Psoas muscle (tissue), 8 donors: ENCODE measurements around the gene CAMK2B. TPM values are rescaled to one million over a fixed set of nuclear protein-coding genes. Genes with fewer than 3 reads are reported as not detected.

Experiments used
- ATAC-seq, 4 donors: fragments of 200-7000 bp; cut with Tn5 transposase; one replicate each; pipeline ENCODE4 v1.9.1; 2020; ENCODE audit warnings: moderate library complexity in 3 of 4, mild to moderate bottlenecking in 2 of 4
- DNase-seq, 2 donors: peaks; one replicate each; pipeline ENCODE4 v3.0.0-alpha.2; 2020
- H3K27ac ChIP-seq: fragments of 200-600 bp; one replicate; pipeline ENCODE4 v1.8.0; 2022
- H3K27me3 ChIP-seq, 3 donors: fragments of 200-600 bp in 1 of 3; one replicate each; pipeline versions ENCODE4 v1.6.1 to v1.8.0; 2013 to 2022; ENCODE audit warnings: low read length in 2 of 3, mild to moderate bottlenecking in 2 of 3, moderate library complexity in 1 of 3; ENCODE audit not compliant: insufficient read depth in 3 of 3
- H3K36me3 ChIP-seq, 2 donors: fragments of 200-600 bp in 1 of 2; one replicate each; pipeline versions ENCODE4 v1.6.1 to v1.8.0; 2013 to 2022; ENCODE audit warnings: low read depth in 1 of 2, mild to moderate bottlenecking in 1 of 2, moderate library complexity in 1 of 2; ENCODE audit not compliant: insufficient read depth in 1 of 2
- H3K4me1 ChIP-seq: fragments of 200-600 bp; one replicate; pipeline ENCODE4 v1.8.0; 2022
- H3K4me3 ChIP-seq: fragments of 200-600 bp; one replicate; pipeline ENCODE4 v1.8.0; 2022; ENCODE audit warnings: mild to moderate bottlenecking
- H3K9me3 ChIP-seq: fragments of 200-600 bp; one replicate; pipeline ENCODE4 v1.8.0; 2022
- CTCF ChIP-seq: fragments of 200-600 bp; IDR thresholded peaks from one replicate; pipeline ENCODE4 v1.8.0; 2022; ENCODE audit warnings: antibody characterized with exemption
- WGBS, 3 donors: extraction: QIAGEN DNeasy Blood & Tissue Kit; methylation state at CpG; one replicate each; pipeline versions ENCODE4 v1.1.6 to v1.1.7; 2013; 5-methylcytosine and 5-hydroxymethylcytosine counted together
- intact Hi-C, 2 donors: fragments of 100-400 bp; cut with DNase I; formaldehyde crosslinking; loops; one replicate each; pipeline versions ENCODE4 v1.11.0 to v1.14.2; 2022
- polyA plus RNA-seq, 3 donors: library from polyadenylated mRNA; stranded (reverse); fragments of 200-250 nt; gene quantifications; one replicate each; pipeline ENCODE4 v1.2.3, GENCODE V29; 2013
- total RNA-seq, 4 donors: library from RNA; stranded (reverse); fragmentation: NEBNext Ultra II Directional in 2 of 4; extraction: Animal tissue kit (Norgen Biotek cat#: 25700) in 2 of 4; gene quantifications; one replicate each; pipeline versions ENCODE4 v1.2.1 to v1.2.4, GENCODE V29; 2021 to 2023
- donor health status: healthy with polysubstance abuse.
- donor health status: DM: no; HTN: no; CAD: no; lungs with moderate emphysema.
- donor health status: Bipolar disorder and iron deficiency.
- donor health status: healthy.
- donor health status: DM: yes; HTN: yes; CAD: no.
- donor health status: DM: no; HTN: no; CAD: no.
- donor health status: DM: no; HTN: no; CAD: no.
- donor health status: DM: yes; HTN: yes; CAD: no.

CAMK2B gene
- total and polyA plus RNA-seq, 7 donors, result 14.5 to 81.4 (median 50.0) TPM

GRCh38 chr7:44189993-44190872 lies 135.2 kb downstream of the CAMK2B start:
- no peak for DNase-seq
- TF ChIP-seq CTCF, result no peak
- Histone ChIP-seq H3K27ac (no peak overlapping the region), H3K9me3 (no peaks in the 10 kb centered on the region), H3K4me1 (no peaks in the 10 kb centered on the region), H3K36me3 (no peaks in the 10 kb centered on the region), H3K27me3 (peaks cover 0 to 2% (median 0%) of the 10 kb centered on the region in 3 donors), H3K4me3 (no peak overlapping the region)
- 82 to 88% (median 85%) methylated on average over 14 of the region's 14 CpGs for WGBS, 3 donors
- intact Hi-C loops, result loop anchor here in 1 of 2 donors (5.0 to 10.0 kb wide), 2 partner anchors 53 to 165 kb away; no protein-coding TSS in a partner anchor
- ATAC-seq, result no peak

GRCh38 chr7:44189286-44189992 lies 136.0 kb downstream of the CAMK2B start, which contains the start of gene GCK:
TSS of gene GCK (minus strand) at chr7:44189439. CDS start at chr7:44188953, 486 bp downstream.
- ATAC-seq, result no peak
- DNase-seq, result no peak
- Histone ChIP-seq H3K9me3 (no peaks in the 10 kb centered on the region), H3K4me3 (no peak within 1 kb of the TSS), H3K27me3 (peaks cover 0 to 2% (median 0%) of the 10 kb centered on the region in 3 donors), H3K36me3 (no peaks in the 10 kb centered on the region), H3K27ac (no peak within 1 kb of the TSS), H3K4me1 (no peaks in the 10 kb centered on the region)
- TF ChIP-seq CTCF, result no peak
- intact Hi-C loops, result no loop called here
- 75 to 88% (median 79%) methylated on average over 11 of the region's 11 CpGs for WGBS, 3 donors

GRCh38 chr7:44188480-44189225 lies 136.7 kb downstream of the CAMK2B start:
- Histone ChIP-seq H3K4me3 (no peak overlapping the region), H3K9me3 (no peaks in the 10 kb centered on the region), H3K4me1 (no peaks in the 10 kb centered on the region), H3K27ac (no peak overlapping the region), H3K36me3 (no peaks in the 10 kb centered on the region), H3K27me3 (peaks cover 0 to 2% (median 0%) of the 10 kb centered on the region in 3 donors)
- ATAC-seq, result no peak
- TF ChIP-seq CTCF, result no peak
- no peak for DNase-seq
- intact Hi-C loops, result no loop called here
- WGBS, 3 donors, result 70 to 83% (median 74%) methylated on average over 16 of the region's 16 CpGs

GRCh38 chr7:44187636-44188416 lies 137.6 kb downstream of the CAMK2B start:
- no peaks in the 10 kb centered on the region for H3K9me3 ChIP-seq
- ATAC-seq, result no peak
- H3K27ac ChIP-seq, result no peak overlapping the region
- 37 to 49% (median 37%) methylated on average over 9 of the region's 9 CpGs for WGBS, 3 donors
- no peaks in the 10 kb centered on the region for H3K4me1 ChIP-seq
- DNase-seq, result no peak
- no peak overlapping the region for H3K4me3 ChIP-seq
- no peak for TF ChIP-seq CTCF
- H3K36me3 ChIP-seq, result no peaks in the 10 kb centered on the region
- intact Hi-C loops, result no loop called here
- peaks cover 0 to 2% (median 0%) of the 10 kb centered on the region in 3 donors for H3K27me3 ChIP-seq
